ENCODE data around the gene HIVEP2. TPM values are rescaled to one million over a fixed set of nuclear protein-coding genes. Genes with fewer than 3 reads are reported as not detected.

The HIVEP2 gene
- polyA plus RNA-seq, 1 donor = 15.6 TPM

DNA sequence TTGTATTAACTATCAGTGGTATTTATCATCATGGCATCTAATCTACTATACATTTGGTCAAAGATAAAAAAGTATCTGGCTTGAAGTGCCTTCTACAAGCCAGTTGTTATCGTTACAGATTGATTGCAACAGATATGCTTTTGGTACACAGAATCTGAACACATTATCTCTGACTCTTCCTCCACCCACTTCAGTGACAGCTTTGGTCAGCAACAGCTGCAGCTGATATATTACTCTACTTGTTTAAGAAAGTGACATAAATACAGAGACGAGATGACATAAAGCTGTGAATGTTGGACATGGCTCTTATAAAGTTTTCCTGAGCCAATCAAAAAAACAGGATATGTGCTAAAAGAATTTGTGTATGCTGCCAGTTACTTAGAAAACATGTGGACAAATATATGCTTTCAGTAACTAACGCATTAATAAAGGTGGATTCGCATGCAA is 77.6 kb downstream of the HIVEP2 start:
- DNase-seq (ENCODE audit: low read depth) = no peak

DNA sequence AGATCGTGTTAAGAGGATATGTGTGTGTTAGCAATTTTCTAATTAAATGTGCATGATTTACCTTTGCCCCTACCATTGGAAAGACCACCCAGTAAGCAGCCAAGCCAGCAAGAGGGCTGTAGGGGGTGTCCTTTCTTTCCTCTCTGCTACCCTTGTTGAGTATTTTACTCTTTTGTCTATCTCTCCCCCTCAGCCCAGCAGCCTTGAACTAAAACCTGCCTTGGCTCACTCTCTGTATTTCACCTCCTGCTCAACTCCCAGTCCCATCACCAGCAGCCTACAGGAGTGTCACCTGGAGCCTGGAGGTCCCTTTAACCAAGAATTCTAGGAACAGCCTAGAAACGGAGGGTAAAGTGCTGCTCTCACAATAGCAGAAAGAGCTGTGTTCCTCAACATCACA is 81.0 kb downstream of the HIVEP2 start:
- no peak for DNase-seq (ENCODE audit: low read depth)

DNA sequence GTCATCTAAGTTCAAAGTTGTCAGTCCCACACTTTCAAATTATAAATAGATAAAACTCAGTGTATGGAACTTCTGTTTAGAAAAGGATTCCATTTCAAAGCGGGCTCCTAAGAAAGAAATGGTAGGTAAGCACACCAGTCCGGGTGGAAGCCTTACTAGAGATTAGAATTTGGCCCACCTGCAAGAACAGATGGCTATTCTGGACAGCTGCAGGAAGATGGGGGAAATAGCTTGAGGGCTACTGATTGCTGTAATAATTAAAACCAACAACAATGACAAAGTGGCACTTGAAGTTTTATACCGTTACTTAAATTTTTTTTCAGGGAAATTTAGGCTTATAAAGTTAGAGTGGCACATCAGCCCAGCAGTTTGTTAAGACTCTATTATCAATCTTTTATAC is 83.3 kb downstream of the HIVEP2 start:
- no peak for DNase-seq (ENCODE audit: low read depth)

DNA sequence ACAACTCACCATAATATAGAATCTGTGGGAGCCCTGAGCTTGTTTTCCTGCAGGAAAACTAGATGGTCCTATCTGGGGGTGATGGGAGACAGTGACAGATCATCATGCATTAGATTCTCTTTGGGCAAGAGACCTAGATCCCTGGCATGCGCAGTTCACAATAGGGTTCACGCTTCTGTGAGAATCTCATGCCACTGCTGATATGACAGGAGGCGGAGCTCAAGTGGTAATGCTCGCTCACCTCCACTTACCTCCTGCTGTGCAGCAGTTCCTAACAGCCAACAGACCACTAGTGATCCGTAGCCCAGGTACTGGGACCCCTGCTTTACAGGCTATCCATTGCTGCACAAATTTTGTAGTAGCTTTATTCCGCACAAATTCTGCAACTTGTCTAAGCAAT is 84.5 kb downstream of the HIVEP2 start:
- DNase-seq (ENCODE audit: low read depth) = no peak

DNA sequence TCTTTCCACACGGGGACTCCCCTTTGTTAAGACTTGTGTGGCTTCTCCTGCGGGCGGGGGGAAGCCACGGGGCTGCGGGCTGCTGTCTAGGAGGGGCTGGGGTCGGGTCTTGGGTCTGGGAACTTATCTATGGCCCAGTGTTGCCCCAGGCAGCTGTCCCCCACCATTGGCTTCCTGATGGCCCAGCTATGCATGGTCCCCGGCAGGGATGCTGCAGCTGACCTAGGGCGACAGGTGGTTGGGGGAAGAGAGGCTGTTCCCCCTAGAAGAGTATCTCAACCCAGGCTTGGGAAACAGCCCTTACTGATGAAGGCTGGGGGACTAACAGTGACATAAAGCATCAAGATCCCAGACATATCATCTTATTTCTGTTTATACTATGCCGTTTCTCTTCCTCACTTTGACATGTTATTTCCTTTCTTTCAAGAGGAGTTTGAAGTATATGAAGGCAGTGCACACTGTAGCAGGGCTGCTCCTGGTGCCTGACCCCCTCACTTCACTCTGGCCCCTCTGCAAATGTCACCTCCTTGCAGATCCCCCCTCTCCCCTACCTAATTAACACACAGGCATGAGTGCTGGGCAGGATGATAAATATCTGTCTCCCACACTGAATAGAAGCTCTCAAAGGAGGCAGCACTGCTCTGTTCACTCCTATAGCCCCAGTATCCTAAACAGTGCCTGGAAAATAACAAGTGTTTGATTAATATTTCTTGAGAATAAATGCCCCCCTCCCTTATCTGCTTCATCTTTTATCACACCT is 87.0 kb downstream of the HIVEP2 start:
- no peak for DNase-seq (ENCODE audit: low read depth)

DNA sequence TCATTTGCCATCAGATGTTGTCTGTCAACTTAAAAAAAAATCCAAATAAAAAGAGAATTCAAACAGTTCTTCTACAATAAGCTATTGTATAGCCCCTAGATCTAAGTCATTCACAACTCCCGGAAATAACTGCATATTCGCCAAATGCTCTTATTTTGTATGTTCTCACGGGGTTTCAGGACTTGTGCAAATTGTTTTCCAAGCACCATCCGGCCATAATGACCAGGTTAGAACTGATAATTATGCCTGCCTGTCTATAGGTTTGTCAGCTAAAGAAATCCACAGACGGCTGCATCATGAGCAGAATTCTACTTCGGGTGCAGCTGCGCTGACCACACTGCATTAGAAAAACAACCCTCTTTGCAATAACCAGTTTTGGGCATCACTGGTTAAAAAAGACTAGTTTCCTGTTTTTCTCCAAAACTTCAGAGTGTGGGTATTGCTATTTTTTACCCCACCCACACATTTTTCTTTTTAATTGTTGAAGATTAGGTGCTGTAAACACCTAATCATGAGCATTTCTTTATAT is 87.7 kb downstream of the HIVEP2 start:
- DNase-seq (ENCODE audit: low read depth) = no peak

DNA sequence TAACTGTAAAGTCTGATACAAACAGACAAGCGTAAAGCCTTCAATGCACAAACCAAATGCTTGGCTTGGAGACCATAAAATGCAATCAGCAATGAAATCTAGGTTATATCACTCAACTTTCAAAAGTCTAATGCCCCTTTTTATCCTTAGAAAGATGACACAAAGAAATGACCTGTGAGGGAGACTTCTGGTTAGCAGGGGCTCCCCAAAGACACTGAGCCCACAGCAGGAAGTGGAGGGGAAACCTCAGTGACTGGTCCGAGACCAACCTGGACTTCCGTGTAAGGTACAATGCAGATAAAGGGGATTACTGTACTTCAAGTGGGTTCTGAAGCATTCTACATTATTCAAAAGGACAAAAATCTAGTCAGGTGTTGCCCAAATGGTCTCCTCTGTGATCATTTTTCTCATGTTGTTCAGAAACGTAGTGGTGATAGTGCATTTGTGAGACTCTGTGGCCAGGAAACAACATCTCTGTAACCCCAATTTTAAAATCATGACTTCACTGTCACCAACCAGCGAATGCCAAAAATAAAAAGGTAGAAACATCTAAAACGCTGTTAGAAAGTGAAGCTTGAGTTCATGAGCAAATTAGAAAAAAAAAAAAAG is 88.2 kb downstream of the HIVEP2 start:
- no peak for DNase-seq (ENCODE audit: low read depth)

DNA sequence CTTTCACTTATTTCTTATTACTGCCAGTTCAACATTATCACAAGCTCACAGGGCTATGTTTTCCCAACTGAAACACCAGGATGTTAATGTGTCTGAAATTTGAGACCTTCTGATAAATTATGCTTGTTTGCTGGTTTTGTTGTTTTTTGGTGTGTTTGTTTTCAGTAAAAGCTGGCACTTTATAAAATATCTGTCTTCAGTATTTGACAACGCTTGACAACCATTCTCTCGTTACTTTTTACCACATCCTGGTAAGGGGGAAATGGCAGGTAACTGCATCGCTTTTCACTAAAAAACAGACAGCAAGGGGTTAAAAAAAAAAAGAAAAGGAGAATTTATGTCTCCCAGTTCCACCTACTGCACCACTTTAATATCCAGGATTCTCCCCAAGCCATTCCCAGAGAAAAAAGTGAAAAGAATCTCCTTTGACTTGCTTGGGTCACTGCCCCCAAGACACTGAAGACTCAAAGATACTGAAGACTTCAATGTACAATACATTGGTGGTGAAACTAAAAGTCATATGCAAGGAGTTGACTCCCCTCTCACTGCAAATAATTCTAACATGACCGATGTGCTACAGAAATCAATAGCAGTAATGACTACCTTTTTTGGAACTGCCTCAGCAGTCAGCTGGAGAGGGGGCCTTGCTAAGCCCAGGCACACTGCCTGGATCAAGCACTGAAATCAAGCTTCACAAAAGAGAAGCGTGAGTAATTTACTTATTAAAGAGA is 88.9 kb downstream of the HIVEP2 start:
- DNase-seq (ENCODE audit: low read depth) = no peak

DNA sequence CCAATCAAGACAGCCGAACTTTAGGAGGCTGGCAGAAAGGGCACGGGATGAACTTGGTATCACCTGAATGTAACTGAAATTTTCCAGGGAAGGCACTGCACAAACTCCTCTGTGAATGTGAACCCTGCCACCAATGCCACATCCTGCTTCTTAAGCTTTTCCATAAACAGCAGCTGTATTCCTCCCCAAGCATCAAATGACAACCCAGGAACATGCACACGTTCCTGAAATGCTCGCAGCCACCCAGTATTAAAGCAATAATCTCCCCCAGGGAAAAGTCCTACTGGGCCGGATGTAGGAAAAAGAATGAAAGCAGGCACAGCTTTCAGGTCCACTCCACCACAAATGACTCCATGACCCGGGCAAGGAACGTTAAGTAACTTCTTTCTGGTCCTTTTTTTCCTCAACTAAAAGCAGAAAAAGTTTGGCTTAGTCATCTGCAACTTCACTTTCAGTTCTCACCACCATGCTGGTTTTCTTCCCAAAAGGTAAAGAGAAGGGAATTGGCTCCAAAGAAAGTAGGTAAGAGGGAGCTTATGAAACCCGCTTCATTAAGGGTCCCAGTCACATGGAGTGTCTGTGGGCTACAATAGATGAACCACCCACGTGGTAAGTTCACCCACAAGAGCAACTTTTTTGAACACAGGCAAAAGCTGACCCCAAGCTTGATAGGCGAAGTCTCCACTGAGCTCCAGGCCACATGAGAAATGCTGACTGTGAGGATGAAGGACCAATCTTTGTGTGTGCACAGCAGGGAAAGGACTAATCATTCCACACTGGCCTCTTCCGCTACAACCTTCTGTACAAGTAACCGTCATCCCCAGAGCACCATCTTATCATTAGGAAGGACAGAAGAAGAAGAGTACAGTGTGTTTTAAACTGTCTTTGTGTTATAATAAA is 90.1 kb downstream of the HIVEP2 start:
- DNase-seq (ENCODE audit: low read depth) = no peak

DNA sequence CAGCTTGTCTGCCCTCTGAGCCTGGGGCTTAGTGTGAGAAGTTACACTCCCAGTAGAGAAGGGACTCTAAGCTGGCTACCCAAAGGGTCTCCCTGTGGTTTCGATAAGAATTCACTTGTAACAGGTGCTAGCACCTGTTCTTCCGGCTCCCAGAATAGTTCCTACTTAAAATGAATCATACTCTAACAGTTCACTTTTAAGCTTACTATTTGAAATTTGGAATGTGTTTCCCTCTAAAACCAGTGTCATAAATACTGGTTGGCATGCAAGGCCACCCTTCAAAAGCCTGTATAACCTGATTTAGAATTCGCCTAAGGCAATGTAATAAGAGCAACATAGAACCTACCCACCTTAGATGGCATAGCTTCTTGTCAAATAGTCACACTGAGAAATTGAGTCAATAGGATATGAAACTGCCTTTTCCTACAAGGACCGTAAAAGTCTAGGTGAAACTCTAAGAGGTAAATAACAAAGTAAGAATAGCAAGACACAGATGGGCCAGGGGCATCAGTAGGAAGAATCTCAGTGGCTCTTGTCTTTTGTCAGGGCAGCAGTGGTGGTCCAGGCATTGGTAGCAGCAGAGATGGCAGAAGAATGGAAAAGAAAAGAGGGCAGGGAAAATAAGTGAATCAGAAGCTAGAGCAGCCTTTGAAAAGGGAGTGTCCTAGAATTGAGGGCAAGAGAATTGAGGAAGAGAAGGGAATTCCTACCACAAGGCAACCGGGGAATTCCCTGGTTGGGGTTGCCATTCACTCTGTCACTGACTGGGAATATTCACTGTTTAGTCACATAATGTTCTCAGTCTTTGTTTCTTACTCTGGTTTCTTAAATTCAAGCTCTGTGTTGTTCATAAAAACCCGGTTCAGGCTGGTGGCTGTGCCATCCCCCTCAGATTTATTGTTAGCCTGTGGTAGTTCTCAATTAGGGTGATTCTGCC is 91.5 kb downstream of the HIVEP2 start:
- no peak for DNase-seq (ENCODE audit: low read depth)

DNA sequence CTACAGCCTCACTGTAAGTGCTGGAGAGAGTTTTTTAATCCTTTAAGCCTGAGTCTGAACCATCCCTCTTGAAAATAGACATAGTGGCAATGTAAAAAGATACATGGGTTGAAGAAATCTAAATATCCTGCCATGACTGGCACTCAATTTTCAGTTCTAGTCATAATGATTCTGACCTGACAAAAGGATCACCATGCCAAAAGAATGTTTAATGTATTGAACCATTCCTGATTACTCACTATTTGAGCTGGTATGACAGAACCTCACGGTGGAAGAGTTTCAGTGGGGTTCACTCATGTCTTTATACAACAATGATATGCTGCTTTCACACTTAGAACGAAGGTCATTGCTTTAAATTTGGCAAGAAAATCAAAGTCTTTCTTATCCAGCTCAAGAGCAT is 93.4 kb downstream of the HIVEP2 start:
- DNase-seq (ENCODE audit: low read depth) = no peak

DNA sequence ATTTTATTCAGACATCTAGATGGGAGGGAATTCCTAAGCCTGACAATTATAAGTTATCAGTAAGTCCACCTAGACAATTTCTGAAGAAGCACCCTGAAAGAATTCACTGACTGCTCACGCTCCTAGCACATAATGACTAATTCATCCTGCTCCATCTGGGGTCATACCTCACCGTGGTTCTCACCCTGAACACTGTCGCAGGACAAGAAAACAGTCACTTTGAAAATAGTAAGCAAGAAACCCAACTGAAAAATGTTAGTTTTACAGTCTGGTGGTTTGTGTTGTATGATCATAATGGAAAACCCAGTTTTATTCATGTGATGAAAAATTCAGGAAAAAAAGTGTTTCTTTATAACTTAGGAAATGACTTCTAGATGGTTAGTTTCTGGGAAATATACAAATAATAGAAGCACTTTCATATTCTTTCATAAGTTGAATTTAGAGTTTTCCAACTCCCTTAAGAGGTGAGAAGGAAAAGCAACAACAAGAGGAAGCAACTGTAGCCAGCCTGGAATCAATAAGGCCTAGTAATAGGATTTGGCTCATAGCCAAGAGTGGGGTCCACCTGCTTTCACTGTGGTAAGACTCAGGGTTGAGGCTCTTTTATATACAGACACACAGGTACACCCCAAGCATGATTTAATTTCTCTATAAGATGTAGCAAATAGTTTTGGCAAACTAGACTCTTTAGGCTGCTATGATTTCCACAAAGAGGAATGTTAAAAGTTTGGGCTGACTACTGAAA is 94.1 kb downstream of the HIVEP2 start:
- no peak for DNase-seq (ENCODE audit: low read depth)

DNA sequence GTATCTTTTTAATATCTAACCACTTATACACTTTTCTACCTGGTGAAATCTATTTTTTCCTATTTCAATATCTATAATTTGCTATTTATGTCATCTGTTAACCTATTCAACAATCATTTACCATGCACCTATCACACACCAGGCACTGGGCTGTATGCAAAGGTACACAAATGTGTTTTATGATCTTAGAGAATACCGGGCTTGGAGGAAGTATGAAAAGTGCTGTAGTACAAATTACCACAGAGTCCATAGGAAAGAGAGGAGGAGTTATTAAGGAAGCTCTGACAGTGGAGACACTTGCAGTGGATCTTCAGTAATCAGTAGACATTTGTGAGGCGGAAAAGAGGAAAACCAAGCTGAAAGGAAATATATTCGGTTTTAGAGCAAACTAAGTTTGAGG is 96.0 kb downstream of the HIVEP2 start:
- no peak for DNase-seq (ENCODE audit: low read depth)

DNA sequence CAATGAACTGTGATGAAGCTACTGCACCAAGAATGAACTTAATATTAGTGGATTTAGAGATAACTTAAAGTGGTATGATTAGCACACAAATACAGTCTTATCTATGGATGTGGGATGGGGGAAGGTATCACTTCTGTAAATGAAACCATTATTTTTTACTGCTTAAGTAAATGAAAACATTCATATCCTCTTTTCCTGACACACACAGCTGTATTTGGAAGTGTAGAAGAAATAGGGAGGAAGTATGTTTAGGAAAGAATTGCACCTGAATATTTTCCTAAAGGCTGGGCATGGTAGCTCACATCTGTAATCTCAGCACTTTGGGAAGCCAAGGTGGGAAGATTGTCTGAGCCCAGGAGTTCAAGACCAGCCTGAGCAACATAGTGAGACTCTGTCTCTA is 96.8 kb downstream of the HIVEP2 start:
- no peak for DNase-seq (ENCODE audit: low read depth)

DNA sequence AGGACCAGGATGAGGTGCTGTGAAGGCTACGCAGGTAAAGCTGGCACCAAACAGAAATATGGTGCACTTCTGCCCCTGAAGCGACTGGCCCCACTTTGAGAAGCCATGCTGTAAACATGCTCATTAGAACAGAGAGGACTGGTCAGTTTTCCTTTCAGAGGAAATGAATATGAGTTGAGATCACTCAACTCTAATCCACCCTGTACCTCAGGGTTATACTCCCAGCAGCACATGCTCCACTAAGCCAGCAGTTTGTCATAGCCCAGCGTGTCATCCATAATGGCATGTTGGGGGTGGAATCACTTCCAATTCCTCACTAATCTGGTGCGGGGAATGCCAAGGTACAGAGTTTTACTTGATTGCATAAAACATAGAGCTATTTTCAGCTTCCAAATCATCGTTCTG is 98.1 kb downstream of the HIVEP2 start:
- no peak for DNase-seq (ENCODE audit: low read depth)

DNA sequence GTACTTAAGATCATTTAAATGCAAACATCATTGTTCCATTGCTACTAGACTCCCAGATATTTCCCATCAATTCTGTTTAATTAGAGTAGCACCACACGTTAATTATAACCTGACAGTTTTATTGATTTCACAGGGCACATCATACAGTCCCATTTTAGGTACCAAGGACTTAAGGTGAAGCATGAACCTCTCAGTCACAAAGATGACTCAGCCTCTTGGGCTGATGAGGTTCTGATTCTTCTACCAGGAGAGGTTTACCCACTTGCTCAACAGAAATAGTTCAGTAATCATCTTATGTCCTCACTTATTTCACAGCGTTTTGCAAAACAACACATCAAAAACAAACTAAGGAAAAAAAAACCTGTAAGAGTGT is 98.5 kb downstream of the HIVEP2 start:
- no peak for DNase-seq (ENCODE audit: low read depth)

DNA sequence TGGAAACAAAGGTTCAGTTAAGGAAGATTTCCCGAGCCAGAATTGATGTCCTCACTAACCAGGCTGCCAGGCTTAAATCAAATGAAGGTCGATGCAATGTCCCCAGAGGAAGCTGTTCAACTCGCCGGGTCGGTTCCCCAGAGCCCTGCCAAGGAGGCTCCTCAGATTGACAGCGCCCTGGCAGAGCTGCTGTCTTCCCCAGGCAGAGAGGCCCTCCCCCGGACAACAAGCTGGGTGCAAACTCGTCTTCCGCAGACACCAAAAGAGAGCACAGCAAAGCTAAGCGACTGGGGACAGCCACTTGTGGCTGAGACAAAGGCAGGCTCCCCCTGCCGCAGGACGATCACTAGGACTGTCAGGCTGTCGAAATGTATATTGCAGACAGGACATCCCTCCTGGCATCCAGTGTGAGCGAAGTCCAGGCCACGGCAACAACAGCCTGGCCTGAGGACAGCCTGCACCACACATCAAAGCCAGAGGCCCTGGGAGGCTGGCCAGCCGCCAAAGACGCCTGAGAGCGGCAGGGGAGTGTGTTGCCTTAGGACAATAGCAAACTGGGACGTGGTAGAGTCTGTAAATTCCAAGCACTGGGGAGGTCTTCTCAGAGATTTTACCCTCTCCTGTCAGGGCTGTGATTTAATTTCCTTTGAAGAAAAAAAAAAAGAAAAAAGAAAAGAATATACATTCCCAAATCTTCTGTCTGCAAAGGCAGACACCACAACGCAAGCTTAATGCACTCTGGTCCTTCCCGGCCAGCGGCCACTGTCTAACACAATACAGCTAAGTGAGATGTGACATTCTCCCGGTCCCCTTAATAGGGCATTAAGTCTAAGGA is 99.1 kb downstream of the HIVEP2 start:
- DNase-seq (ENCODE audit: low read depth) = no peak

DNA sequence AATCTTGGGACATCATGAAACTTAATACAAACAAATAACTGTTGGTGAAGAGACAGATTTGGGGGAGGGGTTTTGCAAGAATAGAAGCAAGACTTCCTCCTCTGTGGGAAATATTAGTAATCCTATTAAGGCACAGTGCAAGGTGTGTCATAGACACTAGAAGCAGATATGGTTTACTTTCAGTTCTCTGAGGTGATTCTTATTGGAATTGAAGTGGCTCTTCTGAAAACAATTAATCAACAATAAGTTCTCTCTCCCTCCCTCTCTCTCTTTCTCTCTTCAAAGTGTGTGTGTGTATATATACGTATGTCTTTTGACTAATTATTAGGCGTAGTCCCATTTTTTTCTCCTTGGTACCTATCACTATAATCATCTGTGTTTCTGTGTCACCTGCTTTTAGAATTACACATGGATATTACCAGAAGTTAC is 99.8 kb downstream of the HIVEP2 start:
- no peak for DNase-seq (ENCODE audit: low read depth)

All from forelimb muscle (tissue), 1 donor.